H9 (cell line): ENCODE measurements around the gene AGTPBP1. TPM values are rescaled to one million over a fixed set of nuclear protein-coding genes. Genes with fewer than 3 reads are reported as not detected.

Source experiments
- DNase-seq: peaks from one replicate; pipeline ENCODE4 v3.0.0-alpha.2; 2017
- H2AFZ ChIP-seq: one replicate; pipeline ENCODE4 v1.6.1; 2013; ENCODE audit warnings: mild to moderate bottlenecking, low read length, control low read depth, moderate library complexity
- H2AK5ac ChIP-seq: 2 replicates; pipeline ENCODE4 v1.6.1; 2013; ENCODE audit warnings: low read length, control low read depth, mixed read lengths; ENCODE audit not compliant: insufficient read length
- H2BK120ac ChIP-seq: one replicate; pipeline ENCODE4 v1.6.1; 2013; ENCODE audit warnings: low read depth, mild to moderate bottlenecking, low read length, control low read depth, inconsistent platforms; ENCODE audit not compliant: poor library complexity, severe bottlenecking
- H2BK12ac ChIP-seq: 2 replicates; pipeline ENCODE4 v1.6.1; 2013; ENCODE audit warnings: low read length, control low read depth, mixed read lengths, low read depth; ENCODE audit not compliant: insufficient read length
- H2BK15ac ChIP-seq: 2 replicates; pipeline ENCODE4 v1.6.1; 2013; ENCODE audit warnings: low read depth, low read length, control low read depth
- H2BK20ac ChIP-seq: one replicate; pipeline ENCODE4 v1.6.1; 2013; ENCODE audit warnings: low read depth, mild to moderate bottlenecking, low read length, control low read depth, inconsistent platforms; ENCODE audit not compliant: poor library complexity, severe bottlenecking
- H2BK5ac ChIP-seq: 2 replicates; pipeline ENCODE4 v1.6.1; 2013; ENCODE audit warnings: low read length, control low read depth, mixed read lengths; ENCODE audit not compliant: insufficient read length
- H3K14ac ChIP-seq: 2 replicates; pipeline ENCODE4 v1.6.1; 2013; ENCODE audit warnings: low read length, control low read depth; ENCODE audit not compliant: insufficient read depth
- H3K18ac ChIP-seq: 2 replicates; pipeline ENCODE4 v1.6.1; 2013; ENCODE audit warnings: low read depth, mild to moderate bottlenecking, mixed read lengths, low read length, control low read depth; ENCODE audit not compliant: insufficient read length
- H3K23ac ChIP-seq: 2 replicates; pipeline ENCODE4 v1.6.1; 2013; ENCODE audit warnings: low read length, control low read depth, mixed read lengths, low read depth; ENCODE audit not compliant: insufficient read length
- H3K23me2 ChIP-seq: 2 replicates; pipeline ENCODE4 v1.6.1; 2013; ENCODE audit warnings: low read depth, mild to moderate bottlenecking, mixed read lengths, low read length, control low read depth; ENCODE audit not compliant: insufficient read length, poor library complexity, severe bottlenecking
- H3K27ac ChIP-seq: 2 replicates; pipeline ENCODE4 v1.5.1; 2013; ENCODE audit warnings: low read length, control low read depth, mixed read lengths, low read depth; ENCODE audit not compliant: insufficient read length
- H3K27me3 ChIP-seq: 2 replicates; pipeline ENCODE4 v1.6.1; 2013; ENCODE audit warnings: low read length, control low read depth, inconsistent platforms; ENCODE audit not compliant: insufficient read depth
- H3K4ac ChIP-seq: 2 replicates; pipeline ENCODE4 v1.6.1; 2013; ENCODE audit warnings: low read depth, mild to moderate bottlenecking, control low read depth, inconsistent platforms, low read length, moderate library complexity
- H3K4me1 ChIP-seq: 2 replicates; pipeline ENCODE4 v1.6.1; 2013; ENCODE audit warnings: low read length, control low read depth, inconsistent platforms; ENCODE audit not compliant: insufficient read depth
- H3K4me2 ChIP-seq: 2 replicates; pipeline ENCODE4 v1.6.1; 2013; ENCODE audit warnings: low read length, control low read depth, mixed read lengths; ENCODE audit not compliant: insufficient read length, insufficient read depth
- H3K56ac ChIP-seq: 2 replicates; pipeline ENCODE4 v1.6.1; 2013; ENCODE audit warnings: low read depth, mild to moderate bottlenecking, mixed read lengths, low read length, control low read depth; ENCODE audit not compliant: insufficient read length
- H3K79me1 ChIP-seq: 2 replicates; pipeline ENCODE4 v1.6.1; 2013; ENCODE audit warnings: low read depth, mild to moderate bottlenecking, moderate library complexity, low read length, control low read depth, inconsistent platforms; ENCODE audit not compliant: insufficient read depth, poor library complexity, severe bottlenecking
- H3K79me2 ChIP-seq: 2 replicates; pipeline ENCODE4 v1.6.1; 2013; ENCODE audit warnings: low read length, control low read depth, inconsistent platforms; ENCODE audit not compliant: insufficient read depth
- H3K9ac ChIP-seq: 2 replicates; pipeline ENCODE4 v1.6.1; 2013; ENCODE audit warnings: low read length, control low read depth, mixed read lengths; ENCODE audit not compliant: insufficient read length; ENCODE audit errors: extremely low read depth
- H3K9me3 ChIP-seq: one replicate; pipeline ENCODE4 v1.6.1; 2013; ENCODE audit warnings: low read depth, low read length, inconsistent platforms; ENCODE audit not compliant: control insufficient read depth
- H3T11ph ChIP-seq: one replicate; pipeline ENCODE4 v1.6.1; 2013; ENCODE audit warnings: mild to moderate bottlenecking, low read length, control low read depth, inconsistent platforms
- H4K20me1 ChIP-seq: one replicate; pipeline ENCODE4 v1.6.1; 2013; ENCODE audit not compliant: control insufficient read depth, insufficient read length, insufficient read depth
- H4K5ac ChIP-seq: 2 replicates; pipeline ENCODE4 v1.6.1; 2013; ENCODE audit warnings: low read depth, mild to moderate bottlenecking, mixed read lengths, low read length, control low read depth; ENCODE audit not compliant: insufficient read length
- H4K8ac ChIP-seq: replicated peaks from 2 replicates; pipeline ENCODE4 v1.6.1; 2013; ENCODE audit warnings: low read length, control low read depth, mixed read lengths, low read depth; ENCODE audit not compliant: insufficient read length
- H4K91ac ChIP-seq: 2 replicates; pipeline ENCODE4 v1.6.1; 2013; ENCODE audit warnings: low read depth, mild to moderate bottlenecking, moderate library complexity, mixed read lengths, low read length, control low read depth; ENCODE audit not compliant: insufficient read length
- H3K27ac Mint-ChIP-seq, 3 experiments: 2 replicates in 2 of 3; 3 replicates in 1 of 3; pipeline ENCODE4 v1.8.0; 2020 to 2021; ENCODE audit warnings: mixed read lengths in 3 of 3, mild to moderate bottlenecking in 1 of 3, moderate library complexity in 1 of 3
- H3K27me3 Mint-ChIP-seq: 2 replicates; pipeline ENCODE4 v1.8.0; 2021; ENCODE audit warnings: low read depth, mild to moderate bottlenecking, moderate library complexity, mixed read lengths
- H3K36me3 Mint-ChIP-seq, 3 experiments: 2 replicates in 2 of 3; 3 replicates in 1 of 3; pipeline ENCODE4 v1.8.0; 2020 to 2021; ENCODE audit warnings: low read depth in 3 of 3, mixed read lengths in 3 of 3; ENCODE audit not compliant: insufficient read depth in 1 of 3
- H3K4me1 Mint-ChIP-seq, 2 experiments: 2 replicates each; pipeline ENCODE4 v1.8.0; 2020; ENCODE audit warnings: mixed read lengths in 2 of 2
- H3K4me3 Mint-ChIP-seq, 2 experiments: 2 replicates in 1 of 2; 3 replicates in 1 of 2; pipeline ENCODE4 v1.8.0; 2020 to 2021; ENCODE audit warnings: mild to moderate bottlenecking in 2 of 2, mixed read lengths in 2 of 2, moderate library complexity in 1 of 2
- H3K9me3 Mint-ChIP-seq, 2 experiments: 2 replicates in 1 of 2; 3 replicates in 1 of 2; pipeline ENCODE4 v1.8.0; 2020; ENCODE audit warnings: mild to moderate bottlenecking in 2 of 2, mixed read lengths in 2 of 2, moderate library complexity in 1 of 2
- CTCF ChIP-seq: fragments of 200-600 bp; sonication (generic); conservative IDR thresholded peaks from 3 replicates; pipeline ENCODE4 v1.8.0; 2021; ENCODE audit warnings: antibody characterized with exemption, mild to moderate bottlenecking
- WGBS: extraction: QIAGEN DNeasy Blood & Tissue Kit; methylation state at CpG from one replicate; pipeline ENCODE4 v1.1.7; 2013; ENCODE audit warnings: missing lambda C conversion rate, low lambda C conversion rate, mixed read lengths; ENCODE audit not compliant: insufficient read length; ENCODE audit errors: extremely low coverage; 5-methylcytosine and 5-hydroxymethylcytosine counted together
- total RNA-seq: library from RNA; stranded (reverse); gene quantifications from 2 replicates; pipeline ENCODE4 v1.2.1, GENCODE V29; 2021

Gene AGTPBP1
- total RNA-seq, 1 experiment from 2014 or later: 53.1 TPM

- Mint-ChIP-seq H3K9me3 (no peaks in the 10 kb centered on the region; a peak in 1 of 5 replicates), H3K27ac (no peak overlapping the region), H3K4me3 (no peak overlapping the region), H3K4me1 (peaks cover 5 to 6% of the 10 kb centered on the region in 2 experiments), H3K27me3 (no peaks in the 10 kb centered on the region; the same call in 1 of the 2 replicates), H3K36me3 (no peaks in the 10 kb centered on the region; a peak in 1 of 7 replicates)
- Histone ChIP-seq H2AFZ (no peak overlapping the region), H3T11ph (no peak overlapping the region), H2BK12ac (no peak overlapping the region), H4K91ac (no peak overlapping the region), H3K9ac (no peak overlapping the region), H3K4ac (no peak overlapping the region), H3K79me1 (no peaks in the 10 kb centered on the region), H3K27ac (no peak overlapping the region), H3K23me2 (no peaks in the 10 kb centered on the region), H3K56ac (no peak overlapping the region), H3K27me3 (no peaks in the 10 kb centered on the region), H4K5ac (no peak overlapping the region), H3K14ac (no peak overlapping the region; the same call in 1 of the 2 replicates), H3K9me3 (no peaks in the 10 kb centered on the region), H3K23ac (no peak overlapping the region), H2AK5ac (no peak overlapping the region), H3K4me2 (no peak overlapping the region), H2BK20ac (no peak overlapping the region), H2BK5ac (no peak overlapping the region), H2BK120ac (no peak overlapping the region), H3K4me1 (no peaks in the 10 kb centered on the region), H3K79me2 (no peaks in the 10 kb centered on the region), H4K20me1 (no peaks in the 10 kb centered on the region), H4K8ac (no peak overlapping the region), H2BK15ac (no peak overlapping the region), H3K18ac (no peak overlapping the region)
- no peak for TF ChIP-seq CTCF
- DNase-seq: no peak
- no CpG with 5 or more reads among the region's 8 CpGs for WGBS
These were observed 227.5 kb downstream of the AGTPBP1 start for GRCh38 chr9:85514256-85514655.
